T follicular helper cell (primary cell): Measurements from ENCODE around the gene SYDE2.
A peak's percentile ranks its signal among the peaks of the same experiment; 100 is the strongest.
"Not testable (repeated sequence)": the region's sequence is repeated elsewhere in the genome, so short reads cannot be mapped to it uniquely, and the experiment has no call there.

Source experiments
- DNase-seq: peaks from one replicate; pipeline ENCODE4 v3.0.0-alpha.2; 2020; ENCODE audit warnings: low read depth

The SYDE2 gene

GRCh38 chr1:85219853-85220610 is 19.2 kb upstream of the SYDE2 start:
- no peak for DNase-seq

- no peak for DNase-seq
Measured at GRCh38 chr1:85216697-85217096, 15.9 kb upstream of the SYDE2 start.

GRCh38 chr1:85214654-85215053 is 13.8 kb upstream of the SYDE2 start:
- no peak for DNase-seq

GRCh38 chr1:85208488-85208887 is 7.7 kb upstream of the SYDE2 start:
- no peak for DNase-seq

- no peak for DNase-seq
Measured at GRCh38 chr1:85203573-85204171, 2.9 kb upstream of the SYDE2 start.

GRCh38 chr1:85202864-85203255 is 2.0 kb upstream of the SYDE2 start:
- no peak for DNase-seq

GRCh38 chr1:85202092-85202863 is 1.5 kb upstream of the SYDE2 start:
- no peak for DNase-seq

GRCh38 chr1:85201340-85202091 is 700 bp upstream of the SYDE2 start:
- DNase-seq = peak; percentile 66

- no peak for DNase-seq
Measured at GRCh38 chr1:85199667-85200462, 951 bp downstream of the SYDE2 start.

GRCh38 chr1:85198864-85199263 is 2.0 kb downstream of the SYDE2 start:
- no peak for DNase-seq

GRCh38 chr1:85196358-85196757 is 4.5 kb downstream of the SYDE2 start:
- DNase-seq = no peak

- no peak for DNase-seq
Measured at GRCh38 chr1:85195703-85196102, 5.1 kb downstream of the SYDE2 start.

GRCh38 chr1:85192129-85192528 is 8.7 kb downstream of the SYDE2 start:
- DNase-seq = not testable (repeated sequence)

GRCh38 chr1:85189120-85189519 is 11.7 kb downstream of the SYDE2 start:
- DNase-seq = no peak

GRCh38 chr1:85188530-85188929 is 12.3 kb downstream of the SYDE2 start:
- no peak for DNase-seq

- DNase-seq = not testable (repeated sequence)
Measured at GRCh38 chr1:85187021-85187420, 13.8 kb downstream of the SYDE2 start.

GRCh38 chr1:85184245-85184644 is 16.6 kb downstream of the SYDE2 start:
- DNase-seq = no peak

GRCh38 chr1:85182700-85183099 is 18.1 kb downstream of the SYDE2 start:
- DNase-seq = no peak

GRCh38 chr1:85180869-85181268 is 19.9 kb downstream of the SYDE2 start:
- no peak for DNase-seq

- DNase-seq = no peak
Measured at GRCh38 chr1:85179522-85179921, 21.3 kb downstream of the SYDE2 start.

GRCh38 chr1:85178396-85178795 is 22.4 kb downstream of the SYDE2 start:
- DNase-seq = no peak
